Forelimb muscle (tissue), 1 donor: ENCODE results near the gene MNT. TPM values are rescaled to one million over a fixed set of nuclear protein-coding genes. Genes with fewer than 3 reads are reported as not detected.
A peak's percentile ranks its signal among the peaks of the same experiment; 100 is the strongest.

Experiments used
- DNase-seq: peaks from one replicate; pipeline ENCODE4 v3.0.0-alpha.2; 2013; ENCODE audit warnings: low read depth
- polyA plus RNA-seq: library from polyadenylated mRNA; unstranded; fragments of 120-200 nt; gene quantifications from one replicate; pipeline ENCODE4 v1.2.1, GENCODE V29; 2013; ENCODE audit not compliant: insufficient read length

The MNT gene
- polyA plus RNA-seq, 1 donor, result 17.6 TPM

GRCh38 chr17:2416010-2416734 is 15.3 kb upstream of the MNT start:
- DNase-seq, result peak; percentile 64

DNA sequence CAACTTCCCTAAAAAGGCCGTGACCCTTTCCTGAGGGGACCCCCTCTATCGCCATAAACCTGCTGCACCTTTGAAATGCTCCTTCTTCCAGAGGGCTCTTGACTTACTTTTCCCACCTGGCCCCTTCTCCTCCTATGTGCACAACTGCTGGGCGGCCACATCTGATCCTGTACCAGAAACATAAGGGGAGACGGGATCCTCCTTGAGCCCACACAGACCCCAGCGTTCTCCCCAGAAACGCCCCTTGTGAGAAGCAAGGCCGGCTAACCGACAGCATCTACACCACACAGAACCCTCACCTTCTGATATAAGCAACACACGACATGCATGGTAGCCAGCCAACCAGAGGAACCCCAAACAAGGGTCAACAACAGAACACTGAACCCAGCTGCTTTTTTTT is 14.2 kb upstream of the MNT start:
- DNase-seq, result no peak

DNA sequence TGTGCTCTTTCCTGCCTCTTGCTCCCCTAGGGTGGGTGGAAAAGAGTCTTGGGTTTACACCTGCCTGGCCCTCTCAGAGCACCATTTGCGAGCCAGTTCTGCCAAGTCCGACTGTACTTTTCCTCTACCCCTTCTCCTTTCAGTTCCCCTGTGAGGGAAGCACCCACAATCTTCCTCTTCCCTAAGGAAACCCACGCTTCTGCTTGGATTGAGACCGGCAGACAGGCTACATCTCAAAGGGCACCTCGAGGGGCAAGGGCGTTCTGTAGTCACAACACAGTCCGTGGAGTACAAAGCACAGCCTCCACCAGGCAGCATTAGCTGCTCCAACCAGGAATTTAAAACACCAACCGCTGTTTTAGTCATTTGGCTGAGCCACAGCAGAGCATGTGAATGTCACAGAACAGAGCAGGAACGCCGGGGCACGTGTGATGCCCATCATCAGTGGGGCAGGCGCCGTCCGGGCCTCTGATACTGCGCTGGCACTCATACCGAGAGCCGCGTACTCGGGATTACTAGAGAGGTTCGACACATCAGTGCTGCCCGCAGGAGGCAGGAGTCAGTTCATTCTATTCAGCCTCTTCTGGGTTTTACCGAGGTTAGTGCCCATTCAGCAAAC is 13.7 kb upstream of the MNT start:
- DNase-seq, result no peak

DNA sequence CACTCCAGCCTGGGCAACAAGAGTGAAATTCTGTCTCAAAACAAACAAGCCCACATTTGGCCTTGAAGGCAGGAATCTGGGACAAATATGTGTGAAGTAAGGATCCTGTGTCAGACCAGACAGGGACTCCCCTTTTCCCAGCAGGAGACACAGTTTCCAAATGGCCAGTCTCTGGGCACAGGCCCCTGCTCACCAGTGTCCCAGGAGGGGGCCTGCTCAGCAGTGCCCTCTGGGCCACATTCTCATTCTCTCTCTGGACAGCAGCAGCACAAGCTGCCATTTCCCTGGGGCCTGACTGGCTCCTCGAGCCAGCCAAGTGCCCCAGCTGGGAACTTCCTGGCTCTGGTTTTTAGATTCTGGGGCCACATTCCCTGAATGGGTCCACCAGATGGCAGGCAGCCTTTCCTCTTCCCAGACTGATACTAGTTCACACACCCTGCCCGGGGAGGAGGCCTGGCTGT is 11.7 kb upstream of the MNT start:
- DNase-seq, result no peak

GRCh38 chr17:2410951-2411350 is 10.1 kb upstream of the MNT start:
- DNase-seq, result no peak

DNA sequence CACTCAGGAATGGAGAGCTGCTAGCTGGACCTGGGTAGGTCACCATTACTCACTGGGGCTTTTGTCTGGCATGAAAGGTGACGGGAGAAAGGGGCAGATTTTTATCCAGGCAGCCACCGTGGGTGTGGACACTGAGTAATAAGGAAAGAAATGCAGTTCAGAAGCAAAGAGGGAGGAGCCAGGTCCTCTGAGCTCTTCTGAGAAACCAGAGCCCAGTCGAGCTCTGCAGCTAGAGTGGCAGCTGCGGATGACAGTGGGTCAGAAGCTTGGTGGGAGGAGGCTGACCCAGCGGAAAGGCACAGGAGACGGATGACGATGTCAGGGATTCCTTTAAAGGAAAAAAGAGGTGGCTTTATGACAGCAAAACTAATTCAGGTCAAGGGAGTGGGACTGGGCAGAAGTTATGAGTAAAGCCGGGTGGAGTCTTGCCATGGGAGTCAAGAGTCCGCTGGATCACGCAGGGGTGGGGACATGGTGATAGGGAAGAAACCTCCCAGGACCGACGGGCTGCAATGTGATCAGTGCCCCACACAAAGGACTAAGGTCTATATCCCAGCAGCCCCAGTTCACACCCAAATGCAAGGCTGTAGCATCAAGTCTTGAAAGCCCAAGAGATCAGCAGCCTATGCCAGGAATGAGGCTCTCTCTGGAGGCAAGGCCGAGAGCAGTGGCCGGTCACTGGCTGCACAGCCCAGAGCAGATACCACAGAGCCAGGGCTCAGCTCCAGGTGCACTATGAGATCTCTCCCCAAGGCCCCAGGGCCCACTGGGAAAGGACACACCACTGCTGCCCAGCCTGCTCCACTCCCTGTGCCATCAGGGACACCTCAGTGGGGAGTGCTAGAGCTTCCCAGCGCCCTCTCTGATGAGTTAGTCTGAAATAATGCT is 6.3 kb upstream of the MNT start:
- DNase-seq, result no peak

- no peak for DNase-seq
Observed at GRCh38 chr17:2406271-2406902, 5.5 kb upstream of the MNT start.

- DNase-seq, result no peak
Observed at GRCh38 chr17:2405247-2405926, 4.5 kb upstream of the MNT start.

GRCh38 chr17:2403044-2403443 is 2.2 kb upstream of the MNT start:
- no peak for DNase-seq

DNA sequence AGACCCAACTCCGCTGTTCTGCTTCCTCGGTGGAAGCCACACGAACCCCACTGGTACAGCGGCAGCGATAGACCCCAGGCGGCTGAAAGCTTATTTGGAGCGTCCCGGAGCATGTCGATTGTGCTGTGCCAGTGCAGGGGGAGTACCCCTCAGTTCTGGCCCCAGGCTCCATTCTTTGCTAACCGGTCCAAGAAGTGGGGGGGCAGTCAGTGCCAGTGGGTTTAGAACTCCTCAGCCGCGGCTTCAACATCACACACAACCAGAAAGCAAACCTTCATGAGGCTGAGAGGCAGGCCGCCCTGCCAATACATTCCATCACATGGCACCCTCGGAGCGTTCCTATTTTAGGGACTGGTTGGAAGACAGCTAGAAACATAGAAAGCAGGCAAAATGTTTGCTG is 1.7 kb upstream of the MNT start:
- DNase-seq, result no peak

- DNase-seq, result peak; percentile 96
Observed at GRCh38 chr17:2401426-2402221, 764 bp upstream of the MNT start.

GRCh38 chr17:2400474-2400866 is 390 bp downstream of the MNT start:
- no peak for DNase-seq

GRCh38 chr17:2399572-2400473 is 1.0 kb downstream of the MNT start:
- peak; percentile 90 for DNase-seq

- no peak for DNase-seq
Observed at GRCh38 chr17:2398655-2399571, 1.9 kb downstream of the MNT start.

GRCh38 chr17:2398182-2398581 is 2.7 kb downstream of the MNT start:
- no peak for DNase-seq

- no peak for DNase-seq
Observed at GRCh38 chr17:2397247-2398171, 3.4 kb downstream of the MNT start.

DNA sequence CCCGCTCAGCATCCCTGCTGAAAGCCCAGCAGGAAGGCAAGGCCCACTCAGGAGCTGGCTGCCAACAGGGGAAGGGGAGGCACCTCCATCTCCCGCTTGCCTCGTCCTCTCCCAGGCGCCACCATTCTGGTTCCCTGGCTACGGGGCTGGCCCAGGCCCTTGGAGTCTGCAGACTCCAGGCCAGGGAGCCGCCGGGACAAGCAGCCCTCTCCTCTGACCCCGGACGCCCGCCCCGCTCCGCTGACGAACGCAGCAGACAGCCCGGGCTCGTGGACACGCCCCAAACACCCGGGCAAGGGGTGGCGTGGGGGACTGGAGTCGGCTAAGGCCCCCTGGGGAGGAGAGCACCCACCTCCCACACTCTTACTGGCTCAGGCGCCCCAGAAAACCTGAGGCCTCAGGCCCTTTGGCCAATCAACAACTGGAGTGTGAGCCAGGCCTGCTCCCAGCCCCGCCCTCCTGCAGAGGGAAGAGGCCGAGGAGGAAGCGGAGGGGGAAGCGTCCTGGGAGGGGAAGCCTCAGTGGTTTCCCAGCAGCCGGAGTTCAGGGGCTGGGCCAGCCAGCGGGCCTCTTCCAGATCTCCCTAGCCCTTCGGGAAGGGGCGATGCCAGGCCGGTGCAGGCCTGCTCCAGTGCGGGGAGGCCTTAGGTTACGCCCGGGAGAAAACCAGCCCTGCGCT is 4.2 kb downstream of the MNT start:
- peak; percentile 76 for DNase-seq
